Fibroblast of pulmonary artery (primary cell): ENCODE measurements around the gene GLIS1.

Experiments used
- DNase-seq: peaks from one replicate; pipeline ENCODE4 v3.0.0-alpha.2; 2010; ENCODE audit warnings: low read depth
- H3K4me3 ChIP-seq: replicated peaks from 2 replicates; pipeline ENCODE4 v1.5.1; 2011; ENCODE audit warnings: low read depth, mild to moderate bottlenecking, control low read depth, low read length, moderate library complexity
- CTCF ChIP-seq: IDR thresholded peaks from 2 replicates; pipeline ENCODE4 v1.5.1; 2011; ENCODE audit warnings: mild to moderate bottlenecking, control low read depth, low read length, inconsistent platforms; ENCODE audit errors: missing control alignments

The GLIS1 gene

GRCh38 chr1:53509775-53510174, 229.2 kb downstream of the GLIS1 start:
- DNase-seq: no peak
- no peak overlapping the region for H3K4me3 ChIP-seq
- TF ChIP-seq CTCF: no peak

- no peak for DNase-seq
- no peak overlapping the region for H3K4me3 ChIP-seq
- no peak for TF ChIP-seq CTCF
Observed at GRCh38 chr1:53508991-53509666, 229.8 kb downstream of the GLIS1 start.

- no peak for TF ChIP-seq CTCF
- DNase-seq: no peak
- no peak overlapping the region for H3K4me3 ChIP-seq
Observed at GRCh38 chr1:53508056-53508990, 230.6 kb downstream of the GLIS1 start.

GRCh38 chr1:53507116-53507820, 231.7 kb downstream of the GLIS1 start:
- no peak overlapping the region for H3K4me3 ChIP-seq
- TF ChIP-seq CTCF: no peak
- no peak for DNase-seq

- DNase-seq: no peak
- H3K4me3 ChIP-seq: no peak overlapping the region
- TF ChIP-seq CTCF: no peak
Observed at GRCh38 chr1:53506355-53507050, 232.5 kb downstream of the GLIS1 start.

- no peak for TF ChIP-seq CTCF
- DNase-seq: no peak
Observed at GRCh38 chr1:53505891-53506290, 233.1 kb downstream of the GLIS1 start.

More at GRCh38 chr1:53505891-53506290, 233.1 kb downstream of the GLIS1 start:
- H3K4me3 ChIP-seq: no peak overlapping the region
